Keratinocyte (primary cell): ENCODE results near the gene AKAP13. TPM values are rescaled to one million over a fixed set of nuclear protein-coding genes. Genes with fewer than 3 reads are reported as not detected.

Experiments used
- DNase-seq: peaks from one replicate; pipeline ENCODE4 v3.0.0-alpha.2; 2011; ENCODE audit warnings: low read depth, missing footprints, low spot score
- FAIRE-seq: peaks from 2 replicates; lab custom pipeline; 2011; peaks lifted over from hg19 to GRCh38; lab: Jason Lieb, UNC
- H2AFZ ChIP-seq: 2 replicates; pipeline ENCODE4 v1.6.0; 2012; ENCODE audit warnings: low read length, control low read depth, inconsistent platforms; ENCODE audit not compliant: control insufficient read depth
- H3K27ac ChIP-seq: 2 replicates; pipeline ENCODE4 v1.5.1; 2011; ENCODE audit warnings: low read length; ENCODE audit not compliant: control insufficient read depth, insufficient read depth
- H3K27me3 ChIP-seq: 3 replicates; pipeline ENCODE4 v1.6.0; 2011; ENCODE audit warnings: low read length; ENCODE audit not compliant: control insufficient read depth, insufficient read depth; ENCODE audit errors: extremely low read depth
- H3K36me3 ChIP-seq, 2 experiments: 2 replicates in 1 of 2; 3 replicates in 1 of 2; pipeline ENCODE4 v1.5.1; 2011; ENCODE audit warnings: low read length in 2 of 2, mild to moderate bottlenecking in 1 of 2; ENCODE audit not compliant: control insufficient read depth in 2 of 2, insufficient read depth in 2 of 2; ENCODE audit errors: extremely low read depth in 1 of 2
- H3K4me1 ChIP-seq: 3 replicates; pipeline ENCODE4 v1.5.1; 2011; ENCODE audit warnings: low read length; ENCODE audit not compliant: control insufficient read depth, insufficient read depth; ENCODE audit errors: extremely low read depth
- H3K4me2 ChIP-seq: 3 replicates; pipeline ENCODE4 v1.6.0; 2011; ENCODE audit warnings: low read depth, low read length; ENCODE audit not compliant: control insufficient read depth, insufficient read depth; ENCODE audit errors: extremely low read depth
- H3K4me3 ChIP-seq, 3 experiments: fragments of 200-600 bp in 1 of 3; sonication (generic) in 1 of 3; 2 replicates in 2 of 3; 3 replicates in 1 of 3; pipeline ENCODE4 v1.5.1; 2011 to 2016; ENCODE audit warnings: low read length in 3 of 3, mild to moderate bottlenecking in 3 of 3, control low read depth in 2 of 3, inconsistent platforms in 1 of 3, low read depth in 1 of 3, mixed read lengths in 1 of 3, mixed run types in 1 of 3, moderate library complexity in 1 of 3; ENCODE audit not compliant: control insufficient read depth in 2 of 3, insufficient read depth in 2 of 3; ENCODE audit errors: extremely low read depth in 1 of 3
- H3K79me2 ChIP-seq: 2 replicates; pipeline ENCODE4 v1.6.0; 2012; ENCODE audit warnings: low read length; ENCODE audit not compliant: control insufficient read depth, insufficient read depth
- H3K9ac ChIP-seq: 3 replicates; pipeline ENCODE4 v1.6.0; 2011; ENCODE audit warnings: low read length; ENCODE audit not compliant: control insufficient read depth, insufficient read depth; ENCODE audit errors: extremely low read depth
- H3K9me1 ChIP-seq: 3 replicates; pipeline ENCODE4 v1.6.0; 2011; ENCODE audit warnings: low read length; ENCODE audit not compliant: control insufficient read depth, insufficient read depth; ENCODE audit errors: extremely low read depth
- H3K9me3 ChIP-seq: 2 replicates; pipeline ENCODE4 v1.5.1; 2012; ENCODE audit warnings: low read depth, low read length; ENCODE audit not compliant: control insufficient read depth
- H4K20me1 ChIP-seq: 3 replicates; pipeline ENCODE4 v1.6.0; 2011; ENCODE audit warnings: low read length; ENCODE audit not compliant: control insufficient read depth, insufficient read depth; ENCODE audit errors: extremely low read depth
- EZH2 ChIP-seq: IDR thresholded peaks from one replicate; pipeline ENCODE4 v1.6.1; 2012; ENCODE audit warnings: inconsistent platforms, mild to moderate bottlenecking, low read length, moderate library complexity
- dilution Hi-C: fragments of 300-500 bp; cut with MboI; formaldehyde crosslinking; loops from one replicate; pipeline ENCODE4 v1.7.0; 2020; ENCODE audit warnings: low sequenced_read_pairs; ENCODE audit not compliant: extremely low pct_ligation_motif_present
- polyA plus RNA-seq, 5 experiments: library from polyadenylated mRNA; depleted of rRNA in 3 of 5; stranded (reverse) in 3 of 5; stranded (forward) in 1 of 5; unstranded in 1 of 5; fragments of >200 nt; gene quantifications; 1 replicate in 1 of 5; 2 replicates in 3 of 5; 3 replicates in 1 of 5; pipeline versions ENCODE4 v1.2.1 to v1.2.3, GENCODE V29; 2011 to 2012; ENCODE audit warnings: missing spikeins in 2 of 5, low read depth in 1 of 5, low replicate concordance in 1 of 5
- TF ChIP-seq, protein P1 (sequence below), 3 experiments: IDR thresholded peaks in 1 of 3; conservative IDR thresholded peaks in 1 of 3; optimal IDR thresholded peaks in 1 of 3; 2 replicates in 2 of 3; 3 replicates in 1 of 3; pipeline versions ENCODE3 to v1.5.1; 2011; ENCODE audit warnings: low read length in 3 of 3, mild to moderate bottlenecking in 3 of 3, moderate library complexity in 2 of 3, control low read depth in 1 of 3, inconsistent platforms in 1 of 3; ENCODE audit not compliant: insufficient read depth in 2 of 3; ENCODE audit errors: extremely low read depth in 1 of 3

The AKAP13 gene
- polyA plus RNA-seq, 1 donor (not counting 4 experiments of a cell fraction or from before 2014, with no cell fraction given): 16.7 TPM

DNA sequence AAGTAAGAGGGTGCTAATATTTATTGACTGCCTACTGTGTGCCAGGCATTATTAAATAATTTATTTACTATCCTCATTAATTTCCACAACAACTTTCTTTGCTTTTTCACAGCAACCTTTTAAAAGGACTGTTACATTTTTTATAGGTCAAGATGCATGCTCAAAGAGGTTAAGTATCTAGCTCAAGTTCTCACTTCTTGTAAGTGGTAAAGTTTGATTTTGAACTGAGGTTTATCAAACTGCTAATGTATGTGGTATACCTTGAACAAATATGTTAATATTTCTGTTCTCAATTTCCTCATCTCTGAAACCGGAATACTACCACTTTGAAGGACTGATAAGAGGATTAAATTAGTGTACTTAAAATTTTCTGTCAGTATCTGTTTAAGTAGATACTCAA lies 183.3 kb downstream of the AKAP13 start:
- no peak overlapping the region for H2AFZ ChIP-seq
- H3K9me3 ChIP-seq: no peaks in the 10 kb centered on the region
- H3K4me3 ChIP-seq: no peak overlapping the region
- dilution Hi-C loops: no loop called here
- no peak for TF ChIP-seq EZH2
- TF ChIP-seq, protein P1, sequence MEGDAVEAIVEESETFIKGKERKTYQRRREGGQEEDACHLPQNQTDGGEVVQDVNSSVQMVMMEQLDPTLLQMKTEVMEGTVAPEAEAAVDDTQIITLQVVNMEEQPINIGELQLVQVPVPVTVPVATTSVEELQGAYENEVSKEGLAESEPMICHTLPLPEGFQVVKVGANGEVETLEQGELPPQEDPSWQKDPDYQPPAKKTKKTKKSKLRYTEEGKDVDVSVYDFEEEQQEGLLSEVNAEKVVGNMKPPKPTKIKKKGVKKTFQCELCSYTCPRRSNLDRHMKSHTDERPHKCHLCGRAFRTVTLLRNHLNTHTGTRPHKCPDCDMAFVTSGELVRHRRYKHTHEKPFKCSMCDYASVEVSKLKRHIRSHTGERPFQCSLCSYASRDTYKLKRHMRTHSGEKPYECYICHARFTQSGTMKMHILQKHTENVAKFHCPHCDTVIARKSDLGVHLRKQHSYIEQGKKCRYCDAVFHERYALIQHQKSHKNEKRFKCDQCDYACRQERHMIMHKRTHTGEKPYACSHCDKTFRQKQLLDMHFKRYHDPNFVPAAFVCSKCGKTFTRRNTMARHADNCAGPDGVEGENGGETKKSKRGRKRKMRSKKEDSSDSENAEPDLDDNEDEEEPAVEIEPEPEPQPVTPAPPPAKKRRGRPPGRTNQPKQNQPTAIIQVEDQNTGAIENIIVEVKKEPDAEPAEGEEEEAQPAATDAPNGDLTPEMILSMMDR (optimal IDR thresholded peaks at IDR 0.05 in 1 of 3, IDR thresholded peaks at IDR 0.05 in 1 of 3, conservative IDR thresholded peaks at IDR 0.05 in 1 of 3; ENCODE audit: extremely low read depth in 1 of 3, insufficient read depth in 2 of 3, low read length in 3 of 3): no peak
- H3K9ac ChIP-seq: no peak overlapping the region
- FAIRE-seq (no peak), DNase-seq (no peak)
- no peaks in the 10 kb centered on the region for H3K27me3 ChIP-seq
- H4K20me1 ChIP-seq: no peaks in the 10 kb centered on the region
- H3K9me1 ChIP-seq: no peaks in the 10 kb centered on the region
- H3K79me2 ChIP-seq: peaks cover 5% of the 10 kb centered on the region
- no peaks in the 10 kb centered on the region for H3K36me3 ChIP-seq
- no peak overlapping the region for H3K27ac ChIP-seq
- H3K4me2 ChIP-seq: no peak overlapping the region
- H3K4me1 ChIP-seq: no peaks in the 10 kb centered on the region

DNA sequence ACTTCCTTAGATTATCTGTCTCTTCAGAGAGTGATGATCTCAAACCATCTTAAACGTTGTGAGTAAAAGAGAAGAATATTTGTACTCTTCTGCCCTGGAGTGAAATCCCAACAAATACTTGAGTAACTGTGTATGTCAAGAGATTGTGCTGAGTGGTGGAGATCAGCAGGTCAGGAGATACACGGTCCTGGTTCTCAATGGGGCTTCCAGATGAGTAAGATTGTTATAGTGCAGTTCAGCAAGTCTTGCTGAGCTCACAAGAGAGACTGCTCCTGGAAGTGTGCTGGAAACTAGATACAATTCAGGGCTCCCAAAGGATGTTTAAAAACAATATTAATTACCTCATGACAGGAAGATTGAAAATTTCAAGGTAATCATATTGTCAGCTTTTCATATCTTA lies 184.3 kb downstream of the AKAP13 start:
- dilution Hi-C loops: no loop called here

More for the DNA sequence above, 184.3 kb downstream of the AKAP13 start:
- Histone ChIP-seq H3K27me3 (no peaks in the 10 kb centered on the region), H3K4me1 (no peaks in the 10 kb centered on the region), H3K9me1 (no peaks in the 10 kb centered on the region), H3K27ac (no peak overlapping the region), H3K36me3 (no peaks in the 10 kb centered on the region), H4K20me1 (no peaks in the 10 kb centered on the region), H3K79me2 (peaks cover 1% of the 10 kb centered on the region), H3K4me2 (no peak overlapping the region), H3K4me3 (no peak overlapping the region), H2AFZ (no peak overlapping the region), H3K9ac (no peak overlapping the region), H3K9me3 (no peaks in the 10 kb centered on the region)
- no peak for DNase-seq
- no peak for FAIRE-seq
- TF ChIP-seq, protein P1 (optimal IDR thresholded peaks at IDR 0.05 in 1 of 3, IDR thresholded peaks at IDR 0.05 in 1 of 3, conservative IDR thresholded peaks at IDR 0.05 in 1 of 3; ENCODE audit: extremely low read depth in 1 of 3, insufficient read depth in 2 of 3, low read length in 3 of 3): no peak
- no peak for TF ChIP-seq EZH2
